Right atrium auricular region (tissue), 2 donors: ENCODE data around the gene MRTFA. TPM values are rescaled to one million over a fixed set of nuclear protein-coding genes. Genes with fewer than 3 reads are reported as not detected.

ENCODE experiments used
- DNase-seq: peaks from one replicate; pipeline ENCODE4 v3.0.0-alpha.2; 2019; ENCODE audit warnings: low spot score
- H3K27ac ChIP-seq, 2 donors: fragments of 200-600 bp; sonication (generic); 1 replicate in 1 of 2; 2 replicates in 1 of 2; pipeline ENCODE4 v1.5.1; 2016 to 2019
- H3K27me3 ChIP-seq, 2 donors: fragments of 200-600 bp; sonication (generic); one replicate each; pipeline versions ENCODE4 v1.5.1 to v1.6.0; 2017 to 2019
- H3K36me3 ChIP-seq: fragments of 200-600 bp; sonication (generic); one replicate; pipeline ENCODE4 v1.5.1; 2016
- H3K4me1 ChIP-seq, 2 donors: fragments of 200-600 bp; sonication (generic); one replicate each; pipeline versions ENCODE4 v1.5.1 to v1.6.0; 2017 to 2019
- H3K4me3 ChIP-seq, 2 donors: fragments of 200-600 bp; sonication (generic); 1 replicate in 1 of 2; 2 replicates in 1 of 2; pipeline ENCODE4 v1.5.1; 2017 to 2019; ENCODE audit warnings: mild to moderate bottlenecking in 1 of 2, moderate library complexity in 1 of 2
- H3K9me3 ChIP-seq, 2 donors: fragments of 200-600 bp; sonication (generic); one replicate each; pipeline ENCODE4 v1.5.1; 2019
- total RNA-seq, 2 donors: library from RNA; depleted of rRNA; stranded (reverse); fragments of >200 nt; gene quantifications; one replicate each; pipeline ENCODE4 v1.1.0, GENCODE V29; 2016
- TF ChIP-seq, protein P1 (sequence below), 2 donors: fragments of 200-600 bp; sonication (generic); IDR thresholded peaks; one replicate each; pipeline ENCODE4 v1.5.1; 2019; ENCODE audit warnings: antibody characterized with exemption in 2 of 2

The MRTFA gene
- total RNA-seq, 2 donors from 2014 or later = 45.8 to 55.2 TPM

DNA sequence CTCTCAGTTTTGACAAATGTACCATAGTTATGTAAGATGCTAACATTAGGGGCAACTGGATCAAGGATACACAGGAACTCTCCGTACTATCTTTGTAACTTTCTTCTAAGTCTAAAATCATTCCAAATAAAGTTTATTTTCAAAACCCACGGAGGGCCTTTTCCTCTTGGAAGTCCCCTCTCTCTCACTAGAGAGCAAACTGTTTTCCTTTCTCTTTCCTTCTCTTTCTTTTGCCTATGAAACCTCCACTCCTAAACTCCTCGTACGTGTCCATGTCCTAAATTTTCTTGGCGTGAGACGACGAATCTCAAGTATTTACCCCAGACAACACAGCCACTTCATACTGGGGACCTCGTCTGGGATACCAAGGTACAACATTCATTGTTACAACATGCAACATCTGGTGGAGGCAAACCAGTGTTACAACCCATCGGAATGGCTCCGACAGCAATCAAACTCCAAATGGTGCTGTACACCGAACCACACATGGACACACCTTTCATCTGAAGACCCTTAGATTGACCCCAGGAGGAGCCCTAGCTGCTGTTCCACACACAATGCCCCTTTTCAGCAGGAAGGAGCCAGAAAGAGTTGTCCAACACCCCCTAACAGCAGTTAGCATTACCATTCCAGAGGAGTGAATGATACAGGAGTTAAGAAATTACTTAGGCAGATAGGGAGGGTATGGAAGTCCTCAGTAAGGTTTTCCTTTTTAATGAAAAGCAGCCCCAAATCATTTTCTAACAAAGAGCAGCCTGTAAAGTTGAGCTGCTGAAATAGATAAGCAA is 158.0 kb downstream of the MRTFA start:
- H3K9me3 ChIP-seq = no peaks in the 10 kb centered on the region
- no peak for DNase-seq
- H3K4me1 ChIP-seq = peaks cover 0 to 20% of the 10 kb centered on the region in 2 donors
- H3K27me3 ChIP-seq = no peaks in the 10 kb centered on the region
- no peaks in the 10 kb centered on the region for H3K36me3 ChIP-seq
- no peak overlapping the region for H3K4me3 ChIP-seq
- TF ChIP-seq, protein P1, sequence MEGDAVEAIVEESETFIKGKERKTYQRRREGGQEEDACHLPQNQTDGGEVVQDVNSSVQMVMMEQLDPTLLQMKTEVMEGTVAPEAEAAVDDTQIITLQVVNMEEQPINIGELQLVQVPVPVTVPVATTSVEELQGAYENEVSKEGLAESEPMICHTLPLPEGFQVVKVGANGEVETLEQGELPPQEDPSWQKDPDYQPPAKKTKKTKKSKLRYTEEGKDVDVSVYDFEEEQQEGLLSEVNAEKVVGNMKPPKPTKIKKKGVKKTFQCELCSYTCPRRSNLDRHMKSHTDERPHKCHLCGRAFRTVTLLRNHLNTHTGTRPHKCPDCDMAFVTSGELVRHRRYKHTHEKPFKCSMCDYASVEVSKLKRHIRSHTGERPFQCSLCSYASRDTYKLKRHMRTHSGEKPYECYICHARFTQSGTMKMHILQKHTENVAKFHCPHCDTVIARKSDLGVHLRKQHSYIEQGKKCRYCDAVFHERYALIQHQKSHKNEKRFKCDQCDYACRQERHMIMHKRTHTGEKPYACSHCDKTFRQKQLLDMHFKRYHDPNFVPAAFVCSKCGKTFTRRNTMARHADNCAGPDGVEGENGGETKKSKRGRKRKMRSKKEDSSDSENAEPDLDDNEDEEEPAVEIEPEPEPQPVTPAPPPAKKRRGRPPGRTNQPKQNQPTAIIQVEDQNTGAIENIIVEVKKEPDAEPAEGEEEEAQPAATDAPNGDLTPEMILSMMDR (IDR thresholded peaks at IDR 0.05) = no peak
- no peak overlapping the region for H3K27ac ChIP-seq

DNA sequence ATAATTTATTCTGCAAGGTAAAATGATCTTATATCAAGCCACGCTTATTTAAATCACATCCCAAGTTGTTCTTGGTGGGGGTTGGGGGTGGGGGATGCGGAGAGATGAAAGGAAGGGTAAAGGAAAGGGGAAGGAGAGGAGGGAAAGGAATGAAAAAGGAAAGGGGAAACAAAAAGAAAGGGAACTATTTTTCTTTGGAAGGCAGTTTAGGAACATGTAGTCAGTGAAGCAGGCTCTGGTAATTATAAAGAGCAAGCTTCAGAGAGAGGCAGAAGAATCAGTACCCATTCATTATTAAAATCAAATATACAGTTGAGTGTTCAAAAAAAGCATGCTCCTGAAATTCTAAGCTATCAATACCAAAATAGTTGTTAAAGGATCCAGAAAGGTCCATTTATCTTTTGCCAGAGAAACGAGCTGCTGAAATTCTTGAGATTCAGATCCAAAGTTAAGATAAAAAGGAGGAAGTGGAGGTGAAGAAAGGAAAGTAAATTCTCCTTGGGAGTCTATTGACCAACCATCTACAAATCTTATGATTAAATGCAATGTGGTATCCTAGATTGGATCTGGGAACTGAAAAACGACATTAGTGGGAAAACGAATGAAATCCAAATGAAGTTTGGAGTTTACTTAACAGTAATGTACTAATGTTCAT is 158.7 kb downstream of the MRTFA start:
- H3K9me3 ChIP-seq = no peaks in the 10 kb centered on the region
- TF ChIP-seq, protein P1 (IDR thresholded peaks at IDR 0.05) = no peak
- H3K27me3 ChIP-seq = no peaks in the 10 kb centered on the region
- H3K36me3 ChIP-seq = no peaks in the 10 kb centered on the region
- no peak overlapping the region for H3K27ac ChIP-seq
- DNase-seq = no peak
- H3K4me1 ChIP-seq = peaks cover 0 to 20% of the 10 kb centered on the region in 2 donors
- no peak overlapping the region for H3K4me3 ChIP-seq

DNA sequence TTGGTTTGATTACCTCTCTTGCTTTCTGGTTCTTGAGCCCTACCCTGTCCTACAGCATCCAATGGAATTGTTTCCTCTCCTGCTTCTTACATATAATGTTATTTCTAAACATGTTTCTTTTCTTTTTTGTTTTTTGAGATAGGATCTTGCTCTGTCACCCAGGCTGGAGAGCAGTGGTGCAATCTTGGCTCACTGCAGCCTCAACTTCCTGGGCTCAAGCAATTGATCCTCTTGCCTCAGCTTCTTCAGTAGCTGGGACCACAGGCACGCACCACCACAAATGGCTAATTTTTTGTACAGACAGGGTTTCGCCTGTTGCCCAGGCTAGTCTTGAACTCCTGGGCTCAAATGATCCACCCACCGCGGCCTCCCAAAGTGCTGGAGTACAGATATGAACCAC is 160.2 kb downstream of the MRTFA start:
- peaks cover 0 to 7% of the 10 kb centered on the region in 2 donors for H3K4me1 ChIP-seq
- TF ChIP-seq, protein P1 (IDR thresholded peaks at IDR 0.05) = no peak
- no peak overlapping the region for H3K27ac ChIP-seq
- H3K9me3 ChIP-seq = no peaks in the 10 kb centered on the region
- H3K36me3 ChIP-seq = no peaks in the 10 kb centered on the region
- H3K4me3 ChIP-seq = no peak overlapping the region
- no peaks in the 10 kb centered on the region for H3K27me3 ChIP-seq
- DNase-seq = no peak

DNA sequence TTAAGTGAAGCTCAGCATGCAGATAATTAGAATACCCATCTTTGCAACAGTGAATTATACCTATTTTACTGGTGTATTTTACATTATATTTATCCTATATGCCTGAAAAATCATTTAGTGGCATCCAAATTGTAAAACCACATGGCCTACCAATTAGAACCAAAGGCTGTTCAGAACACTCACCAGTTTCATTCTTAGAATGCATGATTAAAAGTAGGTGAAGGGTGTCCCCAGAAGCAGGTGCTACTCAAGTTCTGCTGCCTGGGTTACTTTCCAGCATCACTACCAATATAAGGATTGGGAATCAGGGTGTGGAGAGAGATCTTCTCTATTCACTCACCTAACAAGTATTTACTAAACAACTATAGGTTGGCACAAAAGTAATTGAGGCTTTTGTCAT is 162.8 kb downstream of the MRTFA start:
- no peak overlapping the region for H3K27ac ChIP-seq
- no peaks in the 10 kb centered on the region for H3K27me3 ChIP-seq
- DNase-seq = no peak
- TF ChIP-seq, protein P1 (IDR thresholded peaks at IDR 0.05) = no peak
- no peaks in the 10 kb centered on the region for H3K9me3 ChIP-seq
- H3K36me3 ChIP-seq = no peaks in the 10 kb centered on the region
- H3K4me3 ChIP-seq = no peak overlapping the region
- peaks cover 0 to 4% of the 10 kb centered on the region in 2 donors for H3K4me1 ChIP-seq

DNA sequence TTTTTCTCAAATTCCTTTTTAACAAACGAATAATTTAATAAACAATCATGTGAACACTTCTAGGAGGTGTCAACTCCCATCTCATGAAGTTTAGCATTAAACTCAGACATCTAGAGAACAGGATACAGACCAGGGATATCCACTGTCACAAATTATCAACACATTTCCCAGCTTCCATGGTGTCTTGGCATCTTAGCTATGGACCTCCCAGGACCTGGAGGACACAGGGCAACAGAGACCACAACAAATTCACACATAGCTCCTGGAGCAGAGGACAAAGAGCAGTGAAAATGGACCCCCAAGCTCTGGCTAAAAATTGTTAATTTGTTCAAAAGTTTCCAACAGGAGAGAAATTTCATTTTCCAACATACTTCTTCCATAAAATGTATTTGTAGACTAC is 163.9 kb downstream of the MRTFA start:
- no peak overlapping the region for H3K4me3 ChIP-seq
- DNase-seq = no peak
- H3K27me3 ChIP-seq = no peaks in the 10 kb centered on the region
- H3K4me1 ChIP-seq = peaks cover 0 to 10% of the 10 kb centered on the region in 2 donors
- H3K9me3 ChIP-seq = no peaks in the 10 kb centered on the region
- TF ChIP-seq, protein P1 (IDR thresholded peaks at IDR 0.05) = no peak
- no peaks in the 10 kb centered on the region for H3K36me3 ChIP-seq
- no peak overlapping the region for H3K27ac ChIP-seq
